Hematopoietic multipotent progenitor cell treated with erythropoietin and hydrocortisone succinate and interleukin-3 and kit ligand, for 17 days (in vitro differentiated cells): Measurements from ENCODE around the gene POU2F2.

ENCODE experiments used
- DNase-seq: peaks from one replicate; pipeline ENCODE4 v3.0.0-alpha.2; 2015; ENCODE audit warnings: low spot score

POU2F2 gene

DNA sequence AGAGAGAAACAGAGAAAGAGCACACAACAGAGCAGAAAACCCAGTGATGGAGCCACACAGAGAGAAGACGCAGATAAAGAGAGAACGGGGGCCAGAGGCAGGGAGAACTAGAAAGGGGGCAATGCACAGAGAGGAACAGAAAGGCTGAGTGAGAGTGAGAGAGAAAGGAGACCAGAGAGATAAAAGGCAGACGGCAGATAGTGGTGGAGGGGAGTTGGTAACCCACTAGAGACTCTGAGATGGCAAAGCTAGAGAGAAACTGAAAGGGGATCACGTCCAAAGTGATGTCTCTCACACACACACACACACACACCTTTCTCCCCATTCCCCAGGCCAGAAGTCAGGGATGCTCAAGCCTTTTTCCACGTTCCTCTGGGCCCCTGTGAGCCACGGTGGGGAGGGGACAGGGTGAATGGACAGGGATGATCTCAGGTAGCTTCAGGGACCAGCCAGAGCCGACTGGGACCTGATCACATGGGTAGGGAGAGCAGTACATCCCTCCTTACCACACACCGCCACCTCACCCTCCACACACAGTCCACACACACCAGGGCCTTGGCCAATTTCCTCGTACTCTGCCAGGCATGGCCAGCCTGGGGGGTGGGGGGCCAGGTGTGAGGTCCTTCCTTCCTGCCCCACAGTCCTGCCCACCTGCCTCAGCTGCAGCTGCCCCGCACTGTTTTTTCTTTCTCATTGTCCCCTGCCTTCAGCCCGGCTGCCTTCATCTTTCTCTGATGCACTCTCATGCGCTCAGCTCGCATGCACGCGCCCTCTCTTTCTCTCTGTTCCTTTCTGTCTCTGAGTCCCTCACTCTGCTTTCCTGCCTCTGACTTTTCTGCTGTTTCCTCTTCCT, 22.5 kb upstream of the POU2F2 start:
- no peak for DNase-seq

GRCh38 chr19:42153672-42154433, 21.6 kb upstream of the POU2F2 start:
- no peak for DNase-seq

GRCh38 chr19:42152910-42153671, 20.8 kb upstream of the POU2F2 start:
- no peak for DNase-seq

DNA sequence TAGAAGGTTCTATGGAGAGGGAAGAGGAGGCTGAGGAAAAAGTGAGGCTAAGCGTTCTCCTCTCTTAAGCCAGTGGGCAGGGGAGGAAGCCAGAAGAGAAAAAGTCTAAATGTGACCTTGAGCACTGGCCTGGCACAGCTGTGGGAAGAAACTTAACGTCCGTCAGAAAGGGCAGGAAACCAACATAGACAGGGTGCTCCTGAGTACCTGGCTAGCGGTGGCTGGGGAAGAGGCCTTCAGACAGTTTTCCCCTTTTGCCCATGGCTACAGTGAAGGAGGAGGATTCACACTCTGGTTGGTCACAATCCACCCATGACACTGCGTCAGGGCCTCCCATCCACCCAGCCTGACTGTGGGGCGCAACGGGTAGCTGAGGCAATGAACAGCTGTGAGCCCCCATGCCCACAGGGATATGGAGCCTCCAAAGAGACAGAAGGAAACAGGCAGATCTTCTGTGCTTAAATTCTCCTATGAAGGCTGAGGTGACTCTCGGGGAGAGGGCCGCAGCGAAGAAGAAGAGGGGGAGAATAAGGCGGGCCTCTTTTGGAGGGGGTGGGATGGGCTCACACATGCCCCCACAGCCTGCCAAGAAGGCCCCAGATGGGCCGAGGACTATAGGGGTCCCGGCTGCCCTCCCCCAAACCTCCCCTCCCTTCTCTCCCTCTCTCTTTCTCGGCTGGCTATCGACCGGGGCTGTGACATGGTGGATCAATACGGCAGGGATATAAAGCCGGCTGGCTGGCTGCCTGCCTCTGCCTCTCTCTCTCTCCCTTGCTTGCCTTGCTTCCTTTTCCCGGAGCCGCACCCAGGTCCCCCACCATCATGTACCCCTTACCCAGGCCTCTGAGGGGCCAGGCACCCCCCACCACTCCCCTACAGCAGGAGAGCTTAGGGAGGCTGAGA, 19.8 kb upstream of the POU2F2 start:
- no peak for DNase-seq

DNA sequence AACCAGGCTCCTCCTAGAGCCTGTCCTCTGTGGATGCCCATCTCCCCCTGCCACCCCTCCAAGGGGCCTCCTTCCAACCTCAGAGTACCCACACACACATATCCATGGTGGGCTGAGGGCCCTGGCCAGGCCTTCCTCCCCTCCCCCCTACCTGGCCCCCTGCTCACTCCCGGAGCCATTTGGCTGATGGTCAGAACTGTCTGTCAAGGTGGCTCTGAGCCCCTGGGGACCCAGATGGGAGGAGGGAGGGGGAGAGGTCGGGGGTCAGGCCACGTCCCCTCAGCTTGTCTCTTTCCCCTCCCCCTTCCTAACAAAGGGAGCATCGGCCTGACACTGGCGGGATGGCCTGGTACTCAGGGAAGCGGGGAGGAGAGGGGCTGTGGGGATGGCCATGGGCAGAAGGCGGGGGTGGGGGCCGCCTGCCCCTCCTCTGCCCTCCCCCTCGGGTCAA, 18.7 kb upstream of the POU2F2 start:
- no peak for DNase-seq

GRCh38 chr19:42150364-42150763, 18.1 kb upstream of the POU2F2 start:
- no peak for DNase-seq

GRCh38 chr19:42149447-42150202, 17.4 kb upstream of the POU2F2 start:
- no peak for DNase-seq

- DNase-seq: no peak
These were observed 16.0 kb upstream of the POU2F2 start for GRCh38 chr19:42148266-42148665.

- DNase-seq: no peak
These were observed 11.3 kb upstream of the POU2F2 start for GRCh38 chr19:42143341-42144234.

DNA sequence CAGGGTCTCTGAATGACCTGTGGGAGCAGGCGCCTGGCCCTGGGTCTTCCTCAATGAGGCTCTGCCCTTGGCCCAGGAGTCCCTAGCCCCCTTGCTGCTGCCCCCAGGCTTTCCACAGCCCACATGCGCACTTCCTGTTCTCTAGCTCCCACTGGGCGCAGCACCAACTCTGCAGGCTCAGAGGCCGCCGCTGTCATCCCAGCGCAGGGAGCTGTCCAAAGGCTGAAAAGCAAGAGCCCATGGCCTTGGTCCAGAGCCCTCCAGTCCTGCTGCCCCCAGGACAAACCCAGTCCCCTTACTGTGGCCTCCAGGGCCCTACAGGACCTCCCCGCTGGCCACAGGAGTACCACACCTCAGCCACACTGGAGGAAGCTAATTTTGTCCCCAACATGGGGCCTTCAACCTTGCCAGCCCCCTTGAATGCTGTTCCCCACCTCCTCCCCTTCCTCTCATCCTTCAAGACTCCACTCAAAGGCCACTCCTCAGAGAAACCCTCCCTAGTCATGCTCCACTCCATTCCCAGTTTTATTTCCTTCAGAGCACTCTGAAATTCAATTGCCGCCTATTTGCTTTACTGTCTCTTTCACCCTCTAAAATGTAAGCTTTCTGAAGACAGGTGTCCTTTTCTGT, 8.0 kb upstream of the POU2F2 start:
- DNase-seq: no peak

GRCh38 chr19:42134535-42135070, 2.4 kb upstream of the POU2F2 start:
- DNase-seq: no peak

GRCh38 chr19:42132851-42133528, 744 bp upstream of the POU2F2 start:
- DNase-seq: peak; percentile 71

DNA sequence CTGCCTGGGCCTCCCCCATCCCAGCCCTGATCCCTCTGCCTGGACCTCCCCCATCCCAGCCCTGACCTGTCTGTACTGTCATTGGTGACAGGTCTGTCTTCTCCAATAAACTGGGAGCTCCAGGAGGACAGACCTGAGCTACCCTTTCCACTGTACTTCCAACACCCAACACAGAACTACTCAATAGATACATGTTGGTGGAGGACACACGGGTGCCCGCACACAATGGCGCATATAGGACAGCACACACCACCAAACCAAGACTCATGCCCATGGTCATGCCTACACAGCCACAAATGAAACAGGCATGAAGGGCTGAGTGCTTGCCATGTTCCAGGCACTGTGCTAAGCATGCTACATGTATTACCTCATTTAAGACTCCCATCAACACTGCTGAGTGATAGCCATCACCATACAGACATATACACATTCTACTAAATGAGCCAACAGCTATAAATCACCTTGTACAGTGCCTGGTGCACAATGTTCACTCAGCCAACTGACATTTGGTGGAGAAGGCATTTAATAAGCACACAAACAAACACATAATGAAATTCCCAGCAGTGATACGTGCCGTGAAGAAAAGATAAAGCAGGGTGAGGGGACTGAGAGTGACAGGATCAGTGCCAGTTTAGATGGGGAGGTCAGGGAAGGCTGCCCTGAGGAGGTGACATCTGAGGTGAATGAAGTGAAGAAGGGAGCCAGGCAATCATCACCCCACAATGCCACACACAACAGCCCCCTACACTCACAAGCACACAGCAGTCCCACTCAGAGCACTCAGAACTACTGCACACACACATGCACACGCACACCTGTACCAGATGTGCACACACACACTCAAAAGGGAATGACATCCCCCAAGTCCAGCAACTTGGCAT, 857 bp downstream of the POU2F2 start:
- no peak for DNase-seq

- DNase-seq: no peak
These were observed 2.0 kb downstream of the POU2F2 start for GRCh38 chr19:42130254-42130573.

DNA sequence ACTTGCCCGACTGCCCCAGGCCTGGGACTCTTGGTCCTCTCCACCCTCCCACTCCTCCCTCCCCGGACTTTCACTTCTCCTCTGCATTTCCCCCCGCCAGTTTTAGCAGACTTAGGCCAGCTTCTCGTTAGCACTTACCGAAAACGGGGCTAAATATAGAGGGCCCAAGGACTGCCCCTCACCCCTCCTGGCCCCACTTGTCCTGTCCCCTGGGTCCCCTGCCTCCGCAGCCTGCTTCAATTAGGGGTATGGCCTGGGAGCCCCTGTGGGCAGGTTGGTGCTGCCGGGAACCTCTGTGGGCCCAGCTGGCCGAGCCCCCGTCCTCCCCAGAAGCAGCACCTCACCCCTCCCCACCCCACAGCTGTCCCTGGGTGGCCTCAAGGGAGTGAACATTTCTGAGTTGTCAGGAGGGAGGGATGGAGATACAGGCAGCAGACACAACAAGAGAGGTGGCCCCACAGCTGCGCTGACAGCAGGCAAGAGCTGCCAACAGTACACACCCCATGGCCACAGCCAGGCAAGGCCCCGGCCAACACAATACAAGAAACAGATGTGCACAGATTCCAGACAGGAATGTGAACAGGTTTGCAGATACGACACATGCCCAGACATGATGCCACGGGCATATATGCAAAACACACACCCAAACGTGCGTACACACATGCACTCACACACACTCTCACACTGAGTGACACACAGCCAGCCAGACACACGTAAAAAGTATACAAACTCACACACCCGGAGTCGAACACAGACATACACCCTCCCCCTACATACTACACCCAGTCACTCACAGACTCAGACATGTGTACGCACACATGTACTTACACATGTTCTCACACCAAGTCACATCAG, 2.6 kb downstream of the POU2F2 start:
- DNase-seq: no peak

DNA sequence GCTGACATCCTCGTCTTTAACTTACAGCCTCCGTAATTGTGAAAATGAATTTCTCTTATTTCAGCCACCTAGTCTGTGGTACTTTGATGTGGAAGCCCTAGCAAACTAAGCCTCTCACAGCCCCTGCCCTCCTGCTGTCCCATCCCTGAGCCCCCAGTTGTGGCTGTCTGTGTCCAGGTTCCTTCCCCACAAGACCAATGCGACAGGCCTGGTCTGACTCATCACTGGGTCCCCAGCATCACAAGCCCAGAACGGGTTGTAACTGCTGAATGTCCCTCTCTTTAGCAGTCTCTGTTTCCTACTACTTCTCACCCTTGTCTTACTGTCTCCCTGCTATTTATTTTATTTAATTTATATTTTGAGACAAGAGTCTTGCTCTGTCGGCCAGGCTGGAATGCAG, 5.7 kb downstream of the POU2F2 start:
- no peak for DNase-seq

DNA sequence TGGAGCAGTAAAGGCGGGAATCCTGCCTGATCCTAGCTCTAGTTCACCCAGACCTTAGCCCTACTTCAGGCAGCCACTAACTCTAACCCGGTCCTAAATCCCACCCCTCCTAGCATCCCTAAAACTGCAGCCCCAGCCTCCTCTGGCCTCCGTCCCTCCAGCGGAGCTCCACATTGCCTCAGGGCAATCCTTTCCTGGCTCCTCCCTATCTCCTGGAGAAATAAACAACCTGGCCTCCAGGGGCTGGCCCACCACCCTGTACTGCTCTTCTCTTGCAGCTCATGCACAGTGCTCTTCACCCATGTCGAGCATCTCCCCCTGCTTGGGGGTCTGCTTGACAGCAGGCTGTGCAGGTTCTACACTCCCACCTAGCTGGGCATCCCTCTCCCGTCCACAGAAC, 6.7 kb downstream of the POU2F2 start:
- no peak for DNase-seq
